ENCODE measurements around the gene DOCK3.
A peak's percentile ranks its signal among the peaks of the same experiment; 100 is the strongest.

GRCh38 chr3:51389423-51390183 lies 714.9 kb downstream of the DOCK3 start:
- TF ChIP-seq EZH2 (IDR thresholded peaks at IDR 0.05; ENCODE audit: borderline replicate concordance, low read length) (no peak), CTCF (conservative IDR thresholded peaks at IDR 0.05 in 1 of 2, IDR thresholded peaks at IDR 0.05 in 1 of 2; ENCODE audit: extremely low read depth in 1 of 2, insufficient read depth in 1 of 2, low read depth in 1 of 2, low read length in 2 of 2) (peak; percentile 72 to 80)

Measured in mammary epithelial cell (primary cell).